Urinary bladder (tissue), 4 donors: ENCODE data around the gene EML6. TPM values are rescaled to one million over a fixed set of nuclear protein-coding genes. Genes with fewer than 3 reads are reported as not detected.

Experiments used
- DNase-seq: peaks from one replicate; pipeline ENCODE4 v3.0.0-alpha.2; 2015; ENCODE audit errors: extremely low spot score
- H3K27ac ChIP-seq: one replicate; pipeline ENCODE4 v1.5.1; 2013; ENCODE audit warnings: low read depth, mild to moderate bottlenecking, moderate library complexity
- H3K36me3 ChIP-seq: one replicate; pipeline ENCODE4 v1.6.1; 2013; ENCODE audit warnings: mild to moderate bottlenecking, moderate library complexity; ENCODE audit not compliant: insufficient read depth
- H3K4me1 ChIP-seq: one replicate; pipeline ENCODE4 v1.6.1; 2013; ENCODE audit warnings: mild to moderate bottlenecking, moderate library complexity; ENCODE audit not compliant: insufficient read depth
- H3K4me3 ChIP-seq: one replicate; pipeline ENCODE4 v1.5.1; 2013; ENCODE audit warnings: low read depth, low read length
- WGBS: extraction: QIAGEN DNeasy Blood & Tissue Kit; methylation state at CpG from one replicate; pipeline ENCODE4 v1.1.7; 2013; 5-methylcytosine and 5-hydroxymethylcytosine counted together
- polyA plus RNA-seq: library from polyadenylated mRNA; stranded (reverse); fragments of 200-250 nt; gene quantifications from one replicate; pipeline ENCODE4 v1.2.3, GENCODE V29; 2013
- total RNA-seq: library from RNA; depleted of rRNA; stranded (reverse); fragments of >200 nt; gene quantifications from one replicate; pipeline ENCODE4 v1.2.3, GENCODE V29; 2014
- donor health status: healthy with polysubstance abuse.
- donor health status: healthy.

Gene EML6
- total and polyA plus RNA-seq, 2 donors, result 1.4 to 3.9 TPM

- no peak overlapping the region for H3K4me3 ChIP-seq
- H3K4me1 ChIP-seq, result no peaks in the 10 kb centered on the region
- no peaks in the 10 kb centered on the region for H3K36me3 ChIP-seq
- no peak overlapping the region for H3K27ac ChIP-seq
- DNase-seq, result no peak
- whole genome bisulfite sequencing, result 87% methylated on average over 3 of the region's 3 CpGs
These were observed 272.1 kb downstream of the EML6 start for GRCh38 chr2:54995553-54995952.

- Histone ChIP-seq H3K27ac (no peak overlapping the region), H3K36me3 (no peaks in the 10 kb centered on the region), H3K4me3 (no peak overlapping the region), H3K4me1 (no peaks in the 10 kb centered on the region)
- DNase-seq, result no peak
- 54% methylated on average over 1 of the region's 1 CpG for WGBS
These were observed 274.4 kb downstream of the EML6 start for GRCh38 chr2:54997826-54998225.

DNA sequence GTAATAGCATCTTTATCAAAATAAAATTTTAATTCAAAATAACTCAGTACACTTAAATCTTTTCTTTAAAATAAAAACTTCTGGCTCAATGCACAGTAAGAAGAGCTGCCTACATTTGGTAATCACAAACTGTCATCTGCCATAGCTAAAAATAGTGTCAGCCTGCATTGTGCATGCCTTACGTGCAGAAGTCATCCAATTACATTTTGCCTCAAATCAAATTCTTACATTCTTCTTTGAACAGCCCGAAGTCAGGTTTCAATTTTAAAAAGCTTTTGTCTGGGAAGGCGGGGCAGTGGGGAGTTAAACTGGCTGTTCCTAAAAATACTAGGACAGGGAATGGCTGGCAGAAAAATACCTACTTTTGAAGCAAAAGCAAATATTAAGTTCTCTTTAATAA lies 275.7 kb downstream of the EML6 start:
- no peak overlapping the region for H3K27ac ChIP-seq
- H3K4me1 ChIP-seq, result no peaks in the 10 kb centered on the region
- no peak overlapping the region for H3K4me3 ChIP-seq
- no peaks in the 10 kb centered on the region for H3K36me3 ChIP-seq
- no peak for DNase-seq
- WGBS, result 10% methylated on average over 3 of the region's 3 CpGs

- Histone ChIP-seq H3K27ac (no peak overlapping the region), H3K4me3 (no peak overlapping the region), H3K4me1 (no peaks in the 10 kb centered on the region), H3K36me3 (no peaks in the 10 kb centered on the region)
- DNase-seq, result no peak
- WGBS, result 37% methylated on average over 4 of the region's 4 CpGs
These were observed 276.9 kb downstream of the EML6 start for GRCh38 chr2:55000341-55000740.

- H3K4me3 ChIP-seq, result no peak overlapping the region
- no peaks in the 10 kb centered on the region for H3K4me1 ChIP-seq
- no peaks in the 10 kb centered on the region for H3K36me3 ChIP-seq
- no peak overlapping the region for H3K27ac ChIP-seq
- 63% methylated on average over 2 of the region's 2 CpGs for WGBS
- DNase-seq, result no peak
These were observed 278.3 kb downstream of the EML6 start for GRCh38 chr2:55001716-55002115.

- peak overlapping the region; percentile 18 for H3K27ac ChIP-seq
- H3K36me3 ChIP-seq, result no peaks in the 10 kb centered on the region
- no peak for DNase-seq
- H3K4me1 ChIP-seq, result no peaks in the 10 kb centered on the region
- no peak overlapping the region for H3K4me3 ChIP-seq
- WGBS, result 88% methylated on average over 10 of the region's 10 CpGs
These were observed 280.5 kb downstream of the EML6 start for GRCh38 chr2:55003706-55004639.

- no peak overlapping the region for H3K27ac ChIP-seq
- H3K36me3 ChIP-seq, result no peaks in the 10 kb centered on the region
- no peak for DNase-seq
- WGBS, result 51% methylated on average over 3 of the region's 3 CpGs
- no peak overlapping the region for H3K4me3 ChIP-seq
- no peaks in the 10 kb centered on the region for H3K4me1 ChIP-seq
These were observed 282.8 kb downstream of the EML6 start for GRCh38 chr2:55006306-55006705.

DNA sequence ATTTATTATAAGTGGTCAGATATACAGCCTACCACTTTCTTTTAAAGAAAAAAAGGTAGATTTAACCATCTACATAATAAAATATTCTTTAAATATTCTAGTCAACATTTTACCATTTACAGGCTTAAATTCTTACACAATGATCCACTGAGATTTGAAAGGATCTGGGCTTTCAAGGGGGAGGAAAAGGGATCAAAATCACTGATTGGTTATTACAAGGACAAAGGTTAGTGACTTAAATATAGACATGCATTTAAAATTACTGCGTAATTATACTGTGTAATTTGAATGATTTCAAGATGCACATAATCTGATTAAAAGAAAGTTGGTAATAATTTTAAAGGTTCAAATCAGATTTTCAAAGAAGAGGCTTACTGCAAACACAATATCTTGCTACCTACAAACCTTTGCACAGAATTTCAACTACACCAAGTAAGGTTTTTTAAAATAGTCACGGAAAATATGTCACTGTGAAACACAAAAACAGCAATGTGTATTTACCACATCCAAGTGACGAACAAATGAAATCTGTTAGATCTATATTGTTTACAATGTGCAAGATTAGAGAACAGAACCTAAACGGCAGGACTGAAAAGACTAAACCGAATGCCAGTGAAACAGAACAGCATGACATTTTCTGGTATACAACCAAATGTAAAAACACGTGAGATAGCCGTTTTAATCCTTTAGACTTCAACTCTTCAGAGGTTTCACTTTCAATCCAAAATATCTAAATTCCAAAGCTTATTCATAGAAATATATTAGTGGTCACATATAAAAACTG lies 286.0 kb downstream of the EML6 start:
- WGBS, result 16% methylated on average over 7 of the region's 7 CpGs
- no peaks in the 10 kb centered on the region for H3K4me1 ChIP-seq
- H3K36me3 ChIP-seq, result no peaks in the 10 kb centered on the region
- H3K4me3 ChIP-seq, result peak overlapping the region; percentile 37
- H3K27ac ChIP-seq, result peak overlapping the region; percentile 83
- DNase-seq, result no peak

DNA sequence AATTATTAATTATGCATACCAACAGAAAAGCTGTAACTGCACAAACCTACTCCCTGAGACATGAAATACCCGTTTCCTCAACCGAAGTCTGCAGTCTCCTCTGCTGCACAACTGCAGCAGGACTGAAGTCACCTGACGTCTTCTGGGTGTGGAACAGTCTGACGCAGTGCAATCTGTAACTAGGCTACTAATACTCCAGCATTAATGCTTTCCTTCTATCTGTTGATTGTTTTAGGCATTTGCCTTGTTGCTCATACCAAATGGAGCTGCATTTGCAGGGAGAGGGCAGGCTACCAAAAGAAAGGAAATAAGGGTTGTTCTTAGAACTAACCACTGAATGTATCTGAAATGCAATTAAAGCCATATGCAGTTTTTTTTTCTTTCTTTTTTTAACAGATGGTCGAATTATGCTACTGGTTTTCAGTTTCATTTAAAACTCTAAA lies 286.7 kb downstream of the EML6 start:
- WGBS, result 6% methylated on average over 5 of the region's 5 CpGs
- DNase-seq, result no peak
- Histone ChIP-seq H3K4me3 (peak overlapping the region; percentile 37), H3K36me3 (no peaks in the 10 kb centered on the region), H3K27ac (peak overlapping the region; percentile 83), H3K4me1 (no peaks in the 10 kb centered on the region)

DNA sequence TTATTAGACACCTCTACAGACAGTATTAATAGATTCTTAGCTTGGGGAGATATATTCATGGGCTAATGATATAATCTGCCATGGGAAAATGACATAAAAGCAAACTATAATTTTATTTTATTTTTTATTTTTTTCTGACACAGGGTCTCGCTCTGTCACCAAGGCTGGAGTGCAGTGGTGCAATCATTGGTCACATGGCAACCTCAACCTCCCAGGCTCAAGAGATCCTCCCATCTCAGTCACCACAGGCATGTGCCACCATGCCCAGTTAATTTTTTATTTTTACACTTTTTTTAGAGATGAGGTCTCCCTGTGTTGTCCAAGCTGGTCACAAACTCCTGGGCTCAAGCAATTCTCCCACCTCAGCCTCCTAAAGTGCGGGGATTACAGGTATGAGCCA lies 287.5 kb downstream of the EML6 start:
- Histone ChIP-seq H3K4me1 (no peaks in the 10 kb centered on the region), H3K36me3 (no peaks in the 10 kb centered on the region), H3K4me3 (no peak overlapping the region), H3K27ac (peak overlapping the region; percentile 6)
- 90% methylated on average over 2 of the region's 2 CpGs for WGBS
- no peak for DNase-seq

GRCh38 chr2:55011831-55012671 lies 288.6 kb downstream of the EML6 start:
- H3K4me1 ChIP-seq, result no peaks in the 10 kb centered on the region
- WGBS, result 19% methylated on average over 6 of the region's 6 CpGs
- H3K27ac ChIP-seq, result no peak overlapping the region
- H3K36me3 ChIP-seq, result no peaks in the 10 kb centered on the region
- no peak for DNase-seq
- H3K4me3 ChIP-seq, result no peak overlapping the region

GRCh38 chr2:55012672-55013484 lies 289.4 kb downstream of the EML6 start:
- DNase-seq, result no peak
- H3K27ac ChIP-seq, result peak overlapping the region; percentile 23
- no peaks in the 10 kb centered on the region for H3K36me3 ChIP-seq
- WGBS, result 35% methylated on average over 2 of the region's 2 CpGs
- H3K4me1 ChIP-seq, result no peaks in the 10 kb centered on the region
- H3K4me3 ChIP-seq, result no peak overlapping the region
